HG03432 (cell line): Measurements from ENCODE around the gene ZNF189.
"Not testable (repeated sequence)": the region's sequence is repeated elsewhere in the genome, so short reads cannot be mapped to it uniquely, and the experiment has no call there.

Experiments used
- ATAC-seq: cut with Tn5 transposase; IDR thresholded peaks from one replicate; pipeline ENCODE4 v1.9.1; 2021; ENCODE audit warnings: mild to moderate bottlenecking, moderate library complexity; ENCODE audit not compliant: unreplicated experiment

Gene ZNF189

DNA sequence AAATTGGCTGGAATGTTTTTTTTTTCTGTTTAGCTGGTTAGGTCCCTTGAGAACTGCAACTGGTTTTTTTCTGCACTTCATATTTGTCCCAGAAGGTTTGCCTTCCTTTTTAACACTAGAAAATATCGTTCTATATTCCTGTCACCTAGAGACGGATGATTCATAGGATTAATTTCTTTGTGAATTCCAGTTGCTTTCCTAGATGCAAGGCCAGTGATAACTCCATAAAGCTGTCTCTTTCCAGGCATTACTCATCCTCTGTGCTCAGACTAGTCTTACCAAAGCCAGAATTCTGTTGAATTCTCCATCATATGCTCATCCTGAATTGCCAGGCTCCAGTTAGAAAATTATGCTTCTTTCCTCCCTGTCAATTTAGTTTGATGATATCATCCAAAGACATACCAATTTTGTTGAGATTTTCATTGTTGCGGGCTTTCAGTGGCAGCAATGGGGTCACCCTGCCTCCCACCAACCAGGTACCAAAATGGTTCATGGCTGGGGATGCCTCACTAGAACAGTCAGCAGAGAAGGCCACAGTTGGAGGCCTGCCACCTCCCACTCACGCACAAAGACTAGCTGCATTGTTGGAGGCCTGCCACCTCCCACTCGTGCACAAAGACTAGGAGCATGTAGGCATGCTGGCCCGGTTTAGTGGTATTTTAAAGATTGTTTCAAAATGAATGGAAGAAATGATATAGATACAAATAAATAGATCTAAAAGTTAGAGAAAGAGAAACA is 22.4 kb upstream of the ZNF189 start:
- ATAC-seq = no peak

DNA sequence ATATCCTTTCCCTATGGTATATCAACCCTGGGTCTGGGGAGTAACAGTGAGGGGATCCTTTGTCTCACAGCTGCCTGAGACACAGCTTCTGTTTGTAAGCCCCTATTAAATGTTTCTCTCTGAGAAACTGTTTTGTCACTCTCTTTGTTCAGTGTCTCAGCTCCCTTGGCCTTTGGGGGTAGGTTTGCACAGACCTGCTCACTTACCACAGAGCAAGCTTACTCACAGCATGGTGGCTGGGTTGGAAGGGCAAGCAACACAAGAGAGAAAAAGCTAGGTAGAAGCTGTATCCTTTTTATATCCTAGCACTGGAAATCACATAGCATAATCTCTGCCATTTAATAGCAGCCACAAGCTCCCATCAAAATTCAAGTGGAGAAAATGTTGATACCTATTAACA is 18.4 kb upstream of the ZNF189 start:
- ATAC-seq = no peak

DNA sequence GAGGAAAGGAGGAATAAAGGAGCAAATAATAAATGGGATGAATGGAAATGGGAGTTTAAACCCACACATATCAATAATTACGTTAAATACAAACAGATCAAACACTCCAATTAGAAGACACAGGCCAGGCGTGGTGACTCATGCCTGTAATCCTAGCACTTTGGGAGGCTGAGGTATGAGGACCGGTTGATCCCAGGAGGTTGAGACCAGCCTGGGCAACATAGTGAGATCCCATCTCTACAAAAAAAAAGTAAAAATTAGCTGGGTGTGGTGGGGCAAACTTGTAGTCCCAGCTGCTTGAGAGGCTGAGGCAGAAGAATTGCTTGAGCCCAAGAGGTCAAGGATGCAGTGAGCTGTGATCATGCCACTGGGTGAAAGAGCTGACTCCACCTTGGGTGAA is 17.5 kb upstream of the ZNF189 start:
- ATAC-seq = no peak

DNA sequence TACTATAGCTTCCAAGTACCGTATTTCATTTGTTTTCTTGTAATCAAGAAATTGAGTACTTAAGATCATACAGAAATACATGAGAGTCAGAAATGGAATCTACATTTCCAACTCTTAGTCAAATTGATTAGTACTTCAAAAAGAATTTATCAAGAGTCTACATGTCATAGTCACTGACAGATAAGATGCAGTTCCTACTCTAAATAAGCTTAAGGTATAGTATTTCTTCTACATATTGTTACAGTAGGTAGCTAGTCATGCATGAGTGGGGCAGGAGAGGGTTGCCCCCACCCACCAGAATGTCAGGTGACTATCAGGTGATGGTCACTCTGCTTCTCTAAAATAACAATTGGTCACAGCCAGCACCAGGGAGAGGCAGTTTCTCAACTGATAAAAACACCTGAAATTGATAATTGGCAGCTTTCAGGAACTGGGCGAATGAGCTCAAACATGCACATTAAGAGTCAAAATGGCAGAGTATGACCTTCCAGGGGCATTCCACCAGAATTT is 16.8 kb upstream of the ZNF189 start:
- no peak for ATAC-seq

DNA sequence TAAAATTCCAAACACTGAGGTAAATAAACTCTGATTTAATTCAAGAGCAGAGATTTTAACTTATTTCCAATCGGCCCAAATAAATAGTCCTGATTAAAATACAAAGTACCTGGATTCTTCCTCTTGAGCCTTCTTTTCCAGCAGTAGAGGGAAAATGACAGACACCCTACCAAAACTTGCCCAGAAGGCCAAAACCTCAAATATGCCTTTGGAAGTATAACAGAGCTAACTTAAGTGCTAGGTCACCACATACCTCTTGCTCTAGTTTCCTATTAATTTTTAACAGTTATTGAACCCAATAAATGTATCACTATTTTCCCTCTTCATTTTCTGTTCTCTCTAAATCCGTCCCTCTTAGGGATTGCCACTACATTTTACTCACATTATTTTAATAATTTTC is 15.3 kb upstream of the ZNF189 start:
- no peak for ATAC-seq

DNA sequence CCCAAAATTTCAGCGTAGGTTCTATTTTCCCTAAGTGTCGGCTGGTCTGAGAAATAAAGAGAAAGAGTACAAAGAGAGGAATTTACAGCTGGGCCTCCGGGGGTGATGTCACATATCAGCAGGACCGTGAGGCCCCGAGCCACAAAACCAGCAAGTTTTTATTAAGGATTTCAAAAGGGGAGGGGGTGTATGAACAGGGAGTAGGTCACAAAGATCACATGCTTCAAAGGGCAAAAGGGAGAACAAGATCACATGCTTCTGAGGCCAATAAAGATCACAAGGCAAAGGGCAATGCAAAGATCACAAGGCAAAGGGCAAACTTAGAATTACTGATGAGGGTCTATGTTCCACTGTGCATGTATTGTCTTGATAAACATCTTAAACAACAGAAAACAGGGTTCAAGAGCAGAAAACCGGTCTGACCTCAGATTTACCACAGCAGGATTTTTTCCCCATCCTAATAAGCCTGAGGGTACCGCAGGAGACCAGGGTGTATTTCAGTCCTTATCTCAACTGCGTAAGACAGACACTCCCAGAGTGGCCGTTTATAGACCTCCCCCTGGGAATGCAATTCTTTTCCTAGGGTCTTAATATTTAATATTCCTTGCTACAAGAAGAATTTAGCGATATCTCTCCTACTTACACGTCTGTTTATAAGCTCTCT is 13.6 kb upstream of the ZNF189 start, which contains the start of gene BAAT:
Gene BAAT, minus strand, starts transcription at position 134 of the 664 bp plus-strand sequence. CDS start 13,602 bp downstream, outside the sequence.
- not testable (repeated sequence) for ATAC-seq

DNA sequence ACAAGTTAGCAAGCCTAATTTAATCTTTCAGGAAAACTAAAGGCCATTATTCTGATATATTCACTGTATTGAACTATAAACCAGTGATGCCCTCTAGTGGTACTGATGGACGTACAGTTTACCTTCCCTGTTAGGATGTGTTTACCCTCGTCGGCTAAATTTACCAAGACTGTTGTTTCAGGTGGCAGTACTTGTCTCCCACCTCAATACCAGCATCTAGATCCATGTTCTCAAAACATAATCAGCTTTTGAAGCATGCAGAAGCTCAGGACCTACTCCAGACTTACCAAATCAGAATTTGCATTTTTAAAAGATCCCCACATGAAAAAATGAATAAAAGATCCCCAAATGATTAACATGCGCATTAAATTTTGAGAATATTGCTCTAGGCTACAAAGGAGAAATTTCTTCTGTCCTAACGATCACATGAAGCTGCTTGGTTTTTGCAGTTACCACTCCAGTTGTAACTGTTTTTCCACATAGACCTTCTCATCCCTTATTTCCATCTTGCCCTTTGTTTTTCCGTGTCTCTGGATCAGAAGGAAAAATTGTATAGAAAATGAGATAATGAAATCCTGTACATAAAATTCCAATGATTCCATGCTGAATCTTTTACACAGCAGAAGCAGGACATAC is 10.7 kb upstream of the ZNF189 start:
- ATAC-seq = peak; percentile 67

DNA sequence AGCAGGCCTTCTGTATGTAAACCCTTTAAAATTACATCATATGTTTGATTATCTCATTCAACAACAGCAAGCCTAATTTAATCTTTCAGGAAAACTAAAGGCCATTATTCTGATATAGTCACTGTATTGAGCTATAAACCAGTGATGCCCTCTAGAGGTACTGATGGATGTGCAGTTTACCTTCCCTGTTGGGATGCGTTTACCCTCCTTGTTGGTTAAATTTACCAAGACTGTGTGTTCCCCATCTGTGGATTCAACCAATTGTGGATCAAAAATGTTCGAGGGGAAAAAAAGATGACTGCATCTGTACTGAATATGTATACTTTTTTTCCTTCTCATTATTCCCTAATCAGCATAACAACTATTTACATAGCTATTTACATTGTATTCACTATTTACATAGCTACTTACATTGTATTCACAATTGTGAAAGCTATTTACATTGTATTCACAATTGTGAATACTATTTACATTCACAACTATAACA is 10.1 kb upstream of the ZNF189 start:
- ATAC-seq = no peak

DNA sequence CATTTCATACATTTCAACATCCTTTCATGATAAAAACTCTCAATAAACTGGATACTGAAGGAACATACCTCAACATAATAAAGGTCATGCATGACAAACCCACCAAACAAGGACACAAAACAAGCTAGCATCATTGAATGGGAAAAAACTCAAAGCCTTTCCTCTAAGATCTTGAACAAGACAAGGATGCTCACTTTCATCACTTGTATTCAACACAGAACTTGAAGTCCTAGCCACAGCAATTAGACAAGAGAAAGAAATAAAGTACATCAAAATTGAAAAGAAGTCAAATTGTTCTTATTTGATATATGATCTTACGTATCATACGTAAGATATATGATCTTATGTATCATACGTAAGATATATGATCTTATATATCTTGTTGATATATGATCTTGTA is 5.5 kb upstream of the ZNF189 start:
- no peak for ATAC-seq

DNA sequence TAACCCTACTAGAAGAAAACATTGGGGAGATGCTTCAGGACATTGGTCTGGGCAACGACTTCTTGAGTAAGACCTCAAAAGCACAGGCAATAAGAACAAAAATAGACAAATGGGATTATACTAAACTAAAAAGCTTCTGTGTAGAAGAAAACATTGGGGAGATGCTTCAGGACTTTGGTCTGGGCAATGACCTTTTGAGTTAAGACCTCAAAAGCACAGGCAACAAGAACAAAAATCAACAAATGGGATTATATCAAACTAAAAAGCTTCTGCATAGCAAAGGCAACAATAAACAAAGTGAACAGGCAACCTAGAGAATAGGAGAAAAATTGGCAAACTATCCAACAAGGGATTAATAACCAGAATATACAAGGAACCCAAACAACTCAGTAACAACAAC is 4.0 kb upstream of the ZNF189 start:
- ATAC-seq = no peak

DNA sequence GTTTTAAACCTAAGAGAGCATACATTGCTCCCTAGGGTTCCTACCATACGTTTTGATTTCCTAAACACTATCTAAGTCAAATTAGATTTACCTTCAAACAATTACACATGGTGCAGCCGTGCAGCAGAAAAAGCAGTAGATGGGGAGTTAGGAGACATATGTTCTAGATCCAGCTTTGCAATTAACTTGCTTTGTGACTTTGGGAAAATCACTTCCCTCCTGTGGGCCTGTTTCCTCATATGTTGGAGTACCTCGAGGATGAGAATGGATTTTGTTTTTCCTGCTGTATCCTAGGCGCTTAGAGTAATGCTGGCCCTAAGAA is 944 bp upstream of the ZNF189 start:
- ATAC-seq = no peak

DNA sequence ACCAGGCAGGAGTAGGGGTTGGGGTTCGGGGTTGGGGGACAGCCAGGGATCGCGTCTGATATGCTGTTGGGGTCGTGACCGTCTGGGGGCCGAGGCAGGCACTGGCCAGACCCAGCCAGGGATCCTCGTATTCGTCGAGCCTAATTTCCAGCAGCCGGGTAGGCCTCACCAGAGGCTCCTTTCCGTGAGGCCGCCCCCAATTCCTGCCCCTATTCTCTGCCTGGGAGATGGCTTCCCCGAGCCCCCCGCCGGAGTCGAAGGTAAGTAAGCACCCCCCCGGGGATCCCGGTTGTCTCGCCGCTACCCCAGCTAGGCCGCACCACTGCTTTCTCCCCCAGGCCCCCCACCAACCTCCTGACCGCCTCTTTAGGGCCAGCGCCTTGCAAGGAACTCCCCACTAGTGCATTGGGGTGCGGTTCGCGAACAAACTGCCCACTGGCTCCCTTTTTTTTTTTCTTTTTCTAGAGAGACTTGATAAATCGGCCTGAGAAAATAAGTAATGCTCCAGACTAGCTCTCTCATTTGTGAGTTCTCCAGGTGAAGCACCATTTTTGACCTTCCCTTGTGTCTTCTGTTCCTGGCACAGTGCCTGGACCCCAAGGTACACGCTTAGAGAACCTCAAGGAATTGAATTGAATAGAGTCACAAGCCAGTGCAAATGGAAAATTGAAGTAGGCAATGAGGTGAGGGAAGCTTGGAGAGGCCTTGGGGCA is 435 bp downstream of the ZNF189 start:
- no peak for ATAC-seq

DNA sequence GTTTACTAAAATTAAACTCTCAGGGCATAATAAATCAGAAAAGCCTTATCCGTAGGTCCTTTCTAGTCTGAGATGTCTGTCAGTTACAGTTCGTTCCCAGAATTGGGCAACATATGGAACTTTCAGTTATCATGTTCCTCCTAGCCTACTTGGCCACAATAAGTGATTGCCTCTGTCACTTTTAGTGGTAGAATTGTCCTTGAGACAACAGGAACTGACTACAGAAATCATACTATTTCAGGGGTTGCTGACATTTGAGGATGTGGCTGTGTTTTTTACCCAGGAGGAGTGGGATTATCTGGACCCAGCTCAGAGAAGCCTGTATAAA is 956 bp downstream of the ZNF189 start:
- ATAC-seq = no peak

DNA sequence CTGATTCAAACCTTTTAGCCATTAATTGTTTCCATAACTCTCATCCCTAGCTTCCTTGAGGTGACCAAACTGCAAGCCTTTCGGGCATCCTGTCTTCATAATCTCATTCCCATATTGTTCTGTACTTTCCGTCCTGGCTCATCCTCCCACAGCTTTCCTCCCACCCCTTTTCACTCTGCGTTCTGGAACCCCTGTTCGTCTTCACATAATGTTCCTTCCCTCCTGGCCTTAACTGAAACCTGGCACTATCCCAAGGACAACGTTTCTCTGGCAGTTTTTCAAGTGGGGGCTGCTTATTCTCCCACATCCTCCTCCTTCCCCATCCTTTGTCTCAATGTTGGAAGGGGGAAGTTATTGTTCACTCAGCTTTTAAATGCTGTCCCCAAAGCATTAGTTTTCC is 1.5 kb downstream of the ZNF189 start:
- ATAC-seq = no peak

DNA sequence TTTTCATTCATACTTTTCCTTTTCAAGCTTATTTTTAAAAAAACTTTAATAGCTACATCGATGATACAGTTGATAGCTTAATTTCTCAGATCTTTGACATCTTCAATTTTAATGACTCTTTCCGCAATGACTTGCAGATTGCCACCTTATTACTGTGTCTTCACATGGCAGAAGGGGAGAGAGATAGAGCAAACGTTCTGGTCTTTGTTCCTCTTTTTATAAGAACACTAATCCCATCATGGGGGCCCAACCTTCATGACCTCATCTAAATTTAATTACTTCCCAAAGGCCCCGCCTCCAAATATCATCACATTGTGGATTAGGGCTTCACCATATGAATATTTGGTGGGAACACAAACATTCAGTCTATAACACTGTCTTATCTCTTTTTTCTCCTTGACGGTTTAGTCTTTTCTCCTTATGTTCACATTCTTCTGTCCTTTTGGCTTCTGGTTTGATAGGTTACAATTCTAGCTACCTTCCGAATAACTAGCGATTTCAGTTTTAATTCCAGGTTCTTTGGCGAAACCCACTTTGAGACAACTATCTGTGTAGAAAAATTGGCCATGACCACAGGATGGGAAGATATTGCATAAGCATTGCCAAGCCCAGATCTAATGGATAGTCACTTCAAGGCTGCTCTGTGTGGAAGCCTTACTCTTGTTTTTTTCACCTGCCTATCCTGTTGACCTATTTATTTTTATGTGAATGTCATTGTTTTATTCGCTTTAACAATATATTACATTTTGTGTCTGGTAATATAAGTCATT is 5.0 kb downstream of the ZNF189 start:
- ATAC-seq = no peak

DNA sequence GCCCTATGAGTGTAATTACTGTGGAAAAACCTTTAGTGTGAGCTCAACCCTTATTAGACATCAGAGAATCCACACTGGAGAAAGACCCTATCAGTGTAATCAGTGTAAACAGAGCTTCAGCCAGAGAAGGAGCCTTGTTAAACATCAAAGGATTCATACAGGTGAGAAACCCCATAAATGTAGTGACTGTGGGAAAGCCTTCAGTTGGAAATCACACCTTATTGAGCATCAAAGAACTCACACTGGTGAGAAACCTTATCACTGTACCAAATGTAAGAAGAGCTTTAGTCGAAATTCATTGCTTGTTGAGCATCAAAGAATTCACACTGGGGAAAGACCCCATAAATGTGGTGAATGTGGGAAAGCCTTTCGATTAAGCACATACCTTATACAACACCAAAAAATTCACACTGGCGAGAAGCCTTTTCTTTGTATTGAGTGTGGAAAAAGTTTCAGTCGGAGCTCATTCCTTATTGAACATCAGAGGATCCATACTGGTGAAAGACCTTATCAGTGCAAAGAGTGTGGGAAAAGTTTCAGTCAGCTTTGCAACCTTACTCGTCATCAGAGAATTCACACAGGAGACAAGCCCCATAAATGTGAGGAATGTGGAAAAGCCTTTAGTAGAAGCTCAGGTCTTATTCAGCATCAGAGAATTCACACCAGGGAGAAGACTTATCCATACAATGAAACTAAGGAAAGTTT is 9.9 kb downstream of the ZNF189 start:
- no peak for ATAC-seq

DNA sequence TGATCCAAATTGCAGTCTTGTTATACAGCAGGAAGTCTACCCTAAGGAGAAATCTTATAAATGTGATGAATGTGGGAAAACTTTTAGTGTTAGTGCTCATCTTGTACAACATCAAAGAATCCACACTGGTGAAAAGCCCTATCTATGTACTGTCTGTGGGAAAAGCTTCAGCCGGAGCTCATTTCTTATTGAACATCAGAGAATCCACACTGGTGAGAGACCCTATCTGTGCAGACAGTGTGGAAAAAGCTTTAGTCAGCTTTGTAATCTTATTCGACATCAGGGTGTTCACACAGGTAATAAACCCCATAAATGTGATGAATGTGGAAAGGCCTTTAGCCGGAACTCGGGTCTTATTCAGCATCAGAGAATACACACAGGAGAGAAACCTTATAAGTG is 10.4 kb downstream of the ZNF189 start:
- no peak for ATAC-seq

DNA sequence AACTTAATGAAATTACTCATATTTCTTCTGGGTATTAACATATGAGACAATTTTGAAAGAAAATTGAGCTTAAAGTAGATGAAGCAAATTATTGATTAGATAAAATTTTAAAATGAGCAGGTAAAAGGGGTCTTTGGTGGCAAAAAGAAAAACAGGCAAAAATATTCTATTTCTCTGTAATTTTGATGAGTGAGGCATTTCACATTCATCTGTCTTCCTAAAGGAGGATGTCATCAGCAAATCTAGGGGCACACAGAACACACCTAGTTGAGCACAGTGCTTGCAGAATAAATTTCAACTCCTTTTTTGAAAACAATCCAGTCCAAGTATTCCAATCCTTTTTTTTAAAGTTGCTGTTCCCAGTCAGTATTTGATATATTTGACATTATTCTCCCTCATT is 16.2 kb downstream of the ZNF189 start:
- no peak for ATAC-seq

DNA sequence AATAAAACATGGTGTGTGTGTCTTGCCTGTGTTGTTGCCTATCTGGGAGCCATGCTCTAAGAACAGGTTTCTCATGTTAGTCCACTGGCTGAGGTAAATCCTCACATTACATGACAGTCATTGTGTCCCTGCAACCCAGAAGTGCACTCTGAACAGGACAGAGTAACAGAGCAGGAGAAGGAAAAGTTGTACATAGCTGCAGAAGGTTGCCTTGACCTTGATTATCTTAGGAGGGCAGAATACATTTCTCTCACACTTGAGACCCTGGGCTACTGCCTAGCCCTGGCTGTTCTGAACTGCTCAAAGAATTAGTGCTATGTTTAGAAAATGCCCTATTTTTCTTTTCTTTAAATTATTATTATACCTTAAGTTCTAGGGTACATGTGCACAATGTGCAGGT is 16.9 kb downstream of the ZNF189 start:
- ATAC-seq = no peak

DNA sequence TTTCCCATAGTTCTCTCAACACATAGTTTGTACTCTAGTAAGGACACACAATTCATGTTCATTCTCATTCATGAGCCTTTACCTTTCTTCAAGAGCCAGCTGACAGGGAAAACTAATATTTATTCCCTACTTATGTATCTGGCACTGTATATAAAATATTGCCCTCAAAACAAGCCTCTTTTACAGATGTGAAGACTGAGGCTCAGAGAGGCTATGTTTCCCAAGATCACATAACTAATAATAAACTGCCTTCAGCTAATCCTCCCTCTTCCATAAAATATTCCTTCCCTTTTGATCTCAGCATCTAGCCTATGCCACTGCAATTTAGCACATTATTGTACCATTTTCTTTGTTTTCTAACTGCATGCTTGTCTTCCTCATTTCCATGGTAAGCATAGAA is 18.7 kb downstream of the ZNF189 start:
- no peak for ATAC-seq
